GM12892 (cell line): ENCODE data around the gene KRTAP5-1.

ENCODE experiments used
- POLR2A ChIP-seq: IDR thresholded peaks from 2 replicates; pipeline ENCODE4 v1.6.1; 2011; ENCODE audit warnings: low read depth, low read length, control low read depth
- POLR2AphosphoS5 ChIP-seq: IDR thresholded peaks from 2 replicates; pipeline ENCODE4 v1.6.1; 2011; ENCODE audit warnings: low read depth, low read length, control low read depth
- TAF1 ChIP-seq: IDR thresholded peaks from 2 replicates; pipeline ENCODE4 v1.6.1; 2011; ENCODE audit warnings: low read depth, mild to moderate bottlenecking, control low read depth, low read length, borderline replicate concordance

DNA sequence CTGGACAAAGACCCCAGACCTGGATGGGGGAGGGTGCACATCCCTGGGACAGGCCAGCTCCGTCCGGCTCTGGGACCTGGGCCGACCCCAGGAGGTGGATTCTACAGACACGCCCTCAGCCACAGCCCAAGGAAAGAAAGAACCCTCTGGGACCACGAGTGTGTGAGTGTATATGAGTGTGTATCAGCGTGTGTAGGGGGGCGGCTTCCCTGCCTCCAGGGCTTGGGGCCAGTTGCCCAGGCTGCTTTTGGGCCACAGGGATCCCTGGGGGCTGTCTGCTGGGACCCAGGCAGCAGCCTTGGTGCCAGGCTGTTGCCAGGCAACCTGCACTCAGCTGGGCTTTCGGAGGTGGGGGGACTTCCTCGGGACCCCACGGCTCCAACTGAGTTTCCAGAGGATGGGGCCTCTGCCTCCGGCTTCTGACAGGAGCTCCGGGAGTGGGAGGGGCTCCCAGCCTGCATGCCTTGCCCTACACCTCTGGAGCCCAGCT lies 21.9 kb downstream of the KRTAP5-1 start:
- TF ChIP-seq POLR2A = no peak
- TF ChIP-seq POLR2AphosphoS5 = no peak
- no peak for TF ChIP-seq TAF1
